Body of pancreas (tissue), 4 donors: ENCODE results near the gene RPTOR. TPM values are rescaled to one million over a fixed set of nuclear protein-coding genes. Genes with fewer than 3 reads are reported as not detected.

ENCODE experiments used
- ATAC-seq: fragments of 150-250 bp; one replicate; pipeline ENCODE4 v1.9.1; 2016
- DNase-seq, 4 donors: peaks; one replicate each; pipeline ENCODE4 v3.0.0-alpha.2; 2019
- H3K27ac ChIP-seq, 4 donors: fragments of 200-600 bp; sonication (generic); 1 replicate in 3 of 4; 2 replicates in 1 of 4; pipeline versions ENCODE4 v1.5.1 to v1.6.1; 2016 to 2019; ENCODE audit warnings: mild to moderate bottlenecking in 1 of 4, mixed read lengths in 1 of 4, moderate library complexity in 1 of 4
- H3K27me3 ChIP-seq, 2 donors: fragments of 200-600 bp; sonication (generic); one replicate each; pipeline ENCODE4 v1.6.0; 2016; ENCODE audit warnings: mild to moderate bottlenecking in 1 of 2
- H3K36me3 ChIP-seq, 2 donors: fragments of 200-600 bp; sonication (generic); replicated peaks in 1 of 2; 2 replicates each; pipeline ENCODE4 v1.5.1; 2016; ENCODE audit warnings: low read depth in 2 of 2; ENCODE audit not compliant: insufficient read depth in 1 of 2
- H3K4me1 ChIP-seq: fragments of 200-600 bp; sonication (generic); one replicate; pipeline ENCODE4 v1.6.0; 2016
- H3K4me3 ChIP-seq, 2 donors: fragments of 200-600 bp; sonication (generic); 1 replicate in 1 of 2; 2 replicates in 1 of 2; pipeline ENCODE4 v1.5.1; 2016 to 2019
- H3K9me3 ChIP-seq, 3 donors: fragments of 200-600 bp; sonication (generic); 1 replicate in 2 of 3; 2 replicates in 1 of 3; pipeline ENCODE4 v1.5.1; 2016
- POLR2A ChIP-seq, 3 donors: fragments of 450-650 bp; IDR thresholded peaks; one replicate each; pipeline ENCODE4 v1.6.1; 2016; ENCODE audit warnings: antibody characterized with exemption in 3 of 3, mild to moderate bottlenecking in 2 of 3
- WGBS, 2 donors: methylation state at CpG; one replicate each; pipeline ENCODE4 v1.1.5; 2017; 5-methylcytosine and 5-hydroxymethylcytosine counted together
- intact Hi-C: fragments of 100-400 bp; cut with DNase I; formaldehyde crosslinking; loops from one replicate; pipeline ENCODE4 v1.15.1; 2023
- total RNA-seq, 2 donors: library from RNA; depleted of rRNA; stranded (reverse); fragments of >200 nt; gene quantifications; one replicate each; pipeline ENCODE4 v1.1.0, GENCODE V29; 2016
- TF ChIP-seq, protein P1 (sequence below), 7 experiments: fragments of 450-650 bp in 4 of 7; fragments of 200-600 bp in 3 of 7; sonication (generic) in 3 of 7; IDR thresholded peaks; one replicate each; pipeline ENCODE4 v1.5.1; 2016 to 2019; ENCODE audit warnings: antibody characterized with exemption in 7 of 7

The RPTOR gene
- total RNA-seq, 2 donors from 2014 or later = 22.3 to 34.3 TPM

GRCh38 chr17:80799538-80800480 is 255.2 kb downstream of the RPTOR start:
- WGBS, 2 donors = 86 to 90% methylated on average over 35 to 40 of the region's 40 CpGs
- intact Hi-C loops = no loop called here
- H3K9me3 ChIP-seq = no peaks in the 10 kb centered on the region
- H3K27ac ChIP-seq = no peak overlapping the region
- H3K27me3 ChIP-seq = no peaks in the 10 kb centered on the region
- DNase-seq (no peak), ATAC-seq (no peak)
- no peak for TF ChIP-seq POLR2A (IDR thresholded peaks at IDR 0.05)
- TF ChIP-seq, protein P1, sequence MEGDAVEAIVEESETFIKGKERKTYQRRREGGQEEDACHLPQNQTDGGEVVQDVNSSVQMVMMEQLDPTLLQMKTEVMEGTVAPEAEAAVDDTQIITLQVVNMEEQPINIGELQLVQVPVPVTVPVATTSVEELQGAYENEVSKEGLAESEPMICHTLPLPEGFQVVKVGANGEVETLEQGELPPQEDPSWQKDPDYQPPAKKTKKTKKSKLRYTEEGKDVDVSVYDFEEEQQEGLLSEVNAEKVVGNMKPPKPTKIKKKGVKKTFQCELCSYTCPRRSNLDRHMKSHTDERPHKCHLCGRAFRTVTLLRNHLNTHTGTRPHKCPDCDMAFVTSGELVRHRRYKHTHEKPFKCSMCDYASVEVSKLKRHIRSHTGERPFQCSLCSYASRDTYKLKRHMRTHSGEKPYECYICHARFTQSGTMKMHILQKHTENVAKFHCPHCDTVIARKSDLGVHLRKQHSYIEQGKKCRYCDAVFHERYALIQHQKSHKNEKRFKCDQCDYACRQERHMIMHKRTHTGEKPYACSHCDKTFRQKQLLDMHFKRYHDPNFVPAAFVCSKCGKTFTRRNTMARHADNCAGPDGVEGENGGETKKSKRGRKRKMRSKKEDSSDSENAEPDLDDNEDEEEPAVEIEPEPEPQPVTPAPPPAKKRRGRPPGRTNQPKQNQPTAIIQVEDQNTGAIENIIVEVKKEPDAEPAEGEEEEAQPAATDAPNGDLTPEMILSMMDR (IDR thresholded peaks at IDR 0.05) = no peak
- H3K4me3 ChIP-seq = no peak overlapping the region
- no peaks in the 10 kb centered on the region for H3K4me1 ChIP-seq
- H3K36me3 ChIP-seq = no peaks in the 10 kb centered on the region

- no peaks in the 10 kb centered on the region for H3K27me3 ChIP-seq
- TF ChIP-seq POLR2A (IDR thresholded peaks at IDR 0.05) = no peak
- TF ChIP-seq, protein P1 (IDR thresholded peaks at IDR 0.05) = no peak
- DNase-seq (no peak), ATAC-seq (no peak)
- H3K4me1 ChIP-seq = no peaks in the 10 kb centered on the region
- intact Hi-C loops = no loop called here
- H3K4me3 ChIP-seq = no peak overlapping the region
- 89 to 91% methylated on average over 18 of the region's 18 CpGs for WGBS, 2 donors
- H3K27ac ChIP-seq = no peak overlapping the region
- H3K9me3 ChIP-seq = no peaks in the 10 kb centered on the region
- no peaks in the 10 kb centered on the region for H3K36me3 ChIP-seq
These were observed 256.1 kb downstream of the RPTOR start for GRCh38 chr17:80800481-80801391.

DNA sequence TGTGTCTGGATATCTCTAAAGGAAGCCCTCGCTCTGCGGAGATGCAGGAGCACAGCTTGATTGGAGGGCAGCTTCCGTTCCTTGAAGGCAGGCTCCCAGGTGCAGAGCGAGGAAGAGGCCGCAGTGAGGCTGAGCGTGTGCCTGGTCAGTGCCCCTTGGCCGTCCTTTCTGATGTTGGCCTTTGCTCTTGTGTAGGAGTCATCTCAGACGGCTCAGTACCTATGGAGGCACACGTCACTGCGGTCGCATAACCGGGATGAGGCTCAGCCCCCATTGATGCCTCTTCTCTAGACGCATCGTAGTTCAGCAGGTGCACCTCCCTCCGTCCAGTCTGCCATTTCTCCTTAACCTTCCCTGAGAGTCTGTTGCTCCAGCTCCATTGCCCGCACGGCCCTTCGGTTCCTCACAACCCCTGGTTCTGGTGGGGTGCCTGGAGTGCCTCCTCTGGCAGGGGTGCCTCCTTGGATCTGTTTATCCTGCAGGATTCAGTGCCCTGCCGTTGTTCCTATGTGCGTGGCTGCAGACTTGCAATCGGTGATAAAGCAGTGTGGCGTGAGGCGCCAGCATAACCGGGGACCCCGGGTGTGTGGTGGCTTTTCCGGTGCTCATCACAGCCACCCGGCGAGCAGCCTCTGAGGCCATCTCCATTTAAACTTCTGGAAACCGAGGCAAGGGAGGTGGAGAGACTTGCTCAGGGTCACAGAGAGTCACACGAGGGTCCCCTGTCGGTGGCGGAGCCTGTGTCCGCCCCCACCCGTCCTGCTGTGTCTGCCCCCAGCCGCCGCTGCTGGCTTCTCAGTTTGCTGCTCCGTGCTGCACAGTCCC is 258.2 kb downstream of the RPTOR start:
- TF ChIP-seq, protein P1 (IDR thresholded peaks at IDR 0.05) = no peak
- no peak for TF ChIP-seq POLR2A (IDR thresholded peaks at IDR 0.05)
- no peaks in the 10 kb centered on the region for H3K9me3 ChIP-seq
- H3K4me1 ChIP-seq = no peaks in the 10 kb centered on the region
- 94% methylated on average over 29 to 34 of the region's 37 CpGs for WGBS, 2 donors
- no peak for ATAC-seq
- no peaks in the 10 kb centered on the region for H3K27me3 ChIP-seq
- H3K4me3 ChIP-seq = no peak overlapping the region
- H3K36me3 ChIP-seq = no peaks in the 10 kb centered on the region
- no peak overlapping the region for H3K27ac ChIP-seq
- peak in 1 of 4 donors; percentile 5 for DNase-seq
- intact Hi-C loops = no loop called here
